Fibroblast of lung (primary cell): ENCODE data around the gene TBL1XR1. TPM values are rescaled to one million over a fixed set of nuclear protein-coding genes. Genes with fewer than 3 reads are reported as not detected.
"Not testable (repeated sequence)": the region's sequence is repeated elsewhere in the genome, so short reads cannot be mapped to it uniquely, and the experiment has no call there.

Source experiments
- DNase-seq, 2 donors: peaks; one replicate each; pipeline versions ENCODE4 v3.0.0 to v3.0.0-alpha.2; 2010; ENCODE audit warnings: low read depth in 2 of 2
- H2AFZ ChIP-seq: 2 replicates; pipeline ENCODE4 v1.5.1; 2012; ENCODE audit warnings: low read length, control low read depth, inconsistent platforms
- H3K27ac ChIP-seq: 2 replicates; pipeline ENCODE4 v1.5.1; 2011; ENCODE audit warnings: low read length, control low read depth; ENCODE audit not compliant: insufficient read depth
- H3K27me3 ChIP-seq: 2 replicates; pipeline ENCODE4 v1.5.1; 2011; ENCODE audit warnings: mild to moderate bottlenecking, low read length; ENCODE audit not compliant: control insufficient read depth, insufficient read depth
- H3K36me3 ChIP-seq: 2 replicates; pipeline ENCODE4 v1.5.1; 2011; ENCODE audit warnings: low read length; ENCODE audit not compliant: control insufficient read depth, insufficient read depth
- H3K4me1 ChIP-seq: 2 replicates; pipeline ENCODE4 v1.5.1; 2011; ENCODE audit warnings: low read length; ENCODE audit not compliant: control insufficient read depth, insufficient read depth; ENCODE audit errors: extremely low read depth
- H3K4me2 ChIP-seq: 2 replicates; pipeline ENCODE4 v1.5.1; 2011; ENCODE audit warnings: low read length, control low read depth; ENCODE audit not compliant: insufficient read depth; ENCODE audit errors: extremely low read depth
- H3K4me3 ChIP-seq, 4 experiments: fragments of 200-600 bp in 1 of 4; sonication (generic) in 1 of 4; replicated peaks in 1 of 4; 2 replicates each; pipeline ENCODE4 v1.5.1; 2011 to 2016; ENCODE audit warnings: low read length in 4 of 4, low read depth in 3 of 4, mild to moderate bottlenecking in 3 of 4, control low read depth in 2 of 4, inconsistent platforms in 1 of 4, mixed read lengths in 1 of 4; ENCODE audit not compliant: insufficient read depth in 1 of 4; ENCODE audit errors: control extremely low read depth in 1 of 4
- H3K79me2 ChIP-seq: 2 replicates; pipeline ENCODE4 v1.5.1; 2012; ENCODE audit warnings: mild to moderate bottlenecking, low read length, inconsistent platforms; ENCODE audit not compliant: control insufficient read depth, insufficient read depth
- H3K9ac ChIP-seq: 2 replicates; pipeline ENCODE4 v1.5.1; 2011; ENCODE audit warnings: mild to moderate bottlenecking, low read length, control low read depth; ENCODE audit not compliant: insufficient read depth
- H3K9me3 ChIP-seq: 2 replicates; pipeline ENCODE4 v1.5.1; 2012; ENCODE audit warnings: low read depth, low read length; ENCODE audit not compliant: control insufficient read depth, insufficient read depth
- H4K20me1 ChIP-seq: 2 replicates; pipeline ENCODE4 v1.5.1; 2011; ENCODE audit warnings: low read length; ENCODE audit not compliant: control insufficient read depth, insufficient read depth; ENCODE audit errors: extremely low read depth
- EZH2 ChIP-seq: IDR thresholded peaks from 2 replicates; pipeline ENCODE4 v1.5.1; 2012; ENCODE audit warnings: low read length, control low read depth, mild to moderate bottlenecking; ENCODE audit errors: missing control alignments
- polyA plus RNA-seq, 2 donors: library from polyadenylated mRNA; depleted of rRNA in 1 of 2; stranded (reverse) in 1 of 2; unstranded in 1 of 2; fragments of >200 nt; gene quantifications; 2 replicates each; pipeline ENCODE4 v1.2.1, GENCODE V29; 2011 to 2012; ENCODE audit warnings: missing spikeins in 1 of 2
- total RNA-seq: library from RNA; depleted of rRNA; stranded (reverse); fragments of >200 nt; gene quantifications from 2 replicates; pipeline ENCODE4 v1.2.1, GENCODE V29; 2014
- TF ChIP-seq, protein P1 (sequence below), 2 donors: IDR thresholded peaks in 1 of 2; conservative IDR thresholded peaks in 1 of 2; 1 replicate in 1 of 2; 2 replicates in 1 of 2; pipeline ENCODE4 v1.5.1; 2011 to 2012; ENCODE audit warnings: low read length in 2 of 2, control low read depth in 1 of 2, inconsistent platforms in 1 of 2, low read depth in 1 of 2, mild to moderate bottlenecking in 1 of 2

Gene TBL1XR1
- total and polyA plus RNA-seq, 2 donors (not counting 1 experiment from before 2014, with no cell fraction given) = 115 to 369 TPM

DNA sequence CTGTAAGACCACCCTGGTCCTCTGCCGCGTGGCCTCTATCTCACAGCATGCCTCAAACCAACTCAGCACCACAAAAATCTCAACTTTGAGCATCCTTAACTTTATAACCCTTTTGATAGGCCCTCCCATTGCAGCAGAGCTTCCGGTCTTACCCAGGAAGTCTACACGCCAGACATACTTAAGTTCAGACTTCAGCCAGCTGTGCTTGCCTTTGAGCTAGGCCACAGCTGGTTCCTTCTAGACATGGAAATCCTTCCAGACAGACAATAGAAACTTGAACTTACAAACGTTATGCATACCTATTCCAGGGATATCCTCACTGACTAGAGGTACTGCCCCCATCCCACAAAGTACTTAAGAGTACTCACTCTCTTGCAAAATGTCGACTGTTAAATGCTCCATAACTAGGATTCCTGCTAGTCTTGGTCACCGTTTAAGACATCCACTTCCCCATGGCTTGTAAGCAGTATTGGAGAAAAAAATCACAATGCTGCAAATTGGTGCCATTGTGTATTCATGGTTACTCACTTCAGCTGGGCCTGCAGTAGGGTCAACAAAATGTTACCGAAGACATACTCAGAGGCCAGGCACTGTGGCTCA lies 183.5 kb downstream of the TBL1XR1 start:
- no peak overlapping the region for H3K4me3 ChIP-seq
- no peak overlapping the region for H3K4me2 ChIP-seq
- TF ChIP-seq, protein P1, sequence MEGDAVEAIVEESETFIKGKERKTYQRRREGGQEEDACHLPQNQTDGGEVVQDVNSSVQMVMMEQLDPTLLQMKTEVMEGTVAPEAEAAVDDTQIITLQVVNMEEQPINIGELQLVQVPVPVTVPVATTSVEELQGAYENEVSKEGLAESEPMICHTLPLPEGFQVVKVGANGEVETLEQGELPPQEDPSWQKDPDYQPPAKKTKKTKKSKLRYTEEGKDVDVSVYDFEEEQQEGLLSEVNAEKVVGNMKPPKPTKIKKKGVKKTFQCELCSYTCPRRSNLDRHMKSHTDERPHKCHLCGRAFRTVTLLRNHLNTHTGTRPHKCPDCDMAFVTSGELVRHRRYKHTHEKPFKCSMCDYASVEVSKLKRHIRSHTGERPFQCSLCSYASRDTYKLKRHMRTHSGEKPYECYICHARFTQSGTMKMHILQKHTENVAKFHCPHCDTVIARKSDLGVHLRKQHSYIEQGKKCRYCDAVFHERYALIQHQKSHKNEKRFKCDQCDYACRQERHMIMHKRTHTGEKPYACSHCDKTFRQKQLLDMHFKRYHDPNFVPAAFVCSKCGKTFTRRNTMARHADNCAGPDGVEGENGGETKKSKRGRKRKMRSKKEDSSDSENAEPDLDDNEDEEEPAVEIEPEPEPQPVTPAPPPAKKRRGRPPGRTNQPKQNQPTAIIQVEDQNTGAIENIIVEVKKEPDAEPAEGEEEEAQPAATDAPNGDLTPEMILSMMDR (conservative IDR thresholded peaks at IDR 0.05 in 1 of 2, IDR thresholded peaks at IDR 0.05 in 1 of 2; ENCODE audit: low read depth in 1 of 2, low read length in 2 of 2) = no peak
- TF ChIP-seq EZH2 = no peak
- no peaks in the 10 kb centered on the region for H4K20me1 ChIP-seq
- no peak for DNase-seq
- no peak overlapping the region for H3K9ac ChIP-seq
- peaks cover 4% of the 10 kb centered on the region for H3K36me3 ChIP-seq
- H3K27ac ChIP-seq = no peak overlapping the region
- H3K79me2 ChIP-seq = no peaks in the 10 kb centered on the region
- H3K27me3 ChIP-seq = no peaks in the 10 kb centered on the region
- H3K9me3 ChIP-seq = no peaks in the 10 kb centered on the region
- no peaks in the 10 kb centered on the region for H3K4me1 ChIP-seq
- H2AFZ ChIP-seq = no peak overlapping the region

DNA sequence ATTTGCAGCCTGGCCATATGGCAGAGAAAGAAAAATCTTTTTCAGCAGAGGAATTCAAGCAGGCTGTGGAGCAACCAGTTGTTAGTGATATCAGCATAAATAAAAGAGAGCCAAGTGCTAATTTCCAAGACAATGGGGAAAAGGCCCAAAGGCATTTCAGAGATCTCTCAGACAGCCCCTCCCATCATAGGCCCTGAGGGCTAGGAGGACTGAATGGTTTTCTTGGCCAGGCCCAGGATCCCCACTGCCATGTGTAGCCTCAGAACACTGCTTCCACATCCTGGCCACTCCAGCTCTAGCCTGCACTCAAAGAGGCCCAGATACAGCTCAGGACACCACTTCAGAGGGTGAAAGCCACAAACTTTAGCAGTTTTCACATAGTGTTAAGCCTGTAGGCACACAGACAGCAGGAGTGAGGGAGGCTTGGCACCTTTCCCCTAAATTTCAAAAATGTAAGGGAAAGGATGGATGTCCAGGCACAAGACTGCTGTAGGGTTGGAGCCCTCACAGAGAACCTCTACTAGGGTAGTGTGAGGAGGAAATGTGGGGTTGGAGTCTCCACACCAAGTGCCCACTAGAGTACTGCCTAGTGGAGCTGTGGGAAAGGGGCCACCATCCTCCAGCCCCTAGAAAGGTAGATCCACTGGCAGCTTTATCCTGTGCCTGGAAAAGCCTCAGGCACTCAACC lies 191.4 kb downstream of the TBL1XR1 start:
- H3K79me2 ChIP-seq = no peaks in the 10 kb centered on the region
- H3K27me3 ChIP-seq = no peaks in the 10 kb centered on the region
- no peak for DNase-seq
- TF ChIP-seq EZH2 = no peak
- TF ChIP-seq, protein P1 (conservative IDR thresholded peaks at IDR 0.05 in 1 of 2, IDR thresholded peaks at IDR 0.05 in 1 of 2; ENCODE audit: low read depth in 1 of 2, low read length in 2 of 2) = no peak
- H2AFZ ChIP-seq = no peak overlapping the region
- H3K4me1 ChIP-seq = no peaks in the 10 kb centered on the region
- no peak overlapping the region for H3K9ac ChIP-seq
- H3K4me2 ChIP-seq = no peak overlapping the region
- no peak overlapping the region for H3K4me3 ChIP-seq
- H3K27ac ChIP-seq = no peak overlapping the region
- no peaks in the 10 kb centered on the region for H4K20me1 ChIP-seq
- no peaks in the 10 kb centered on the region for H3K9me3 ChIP-seq
- no peaks in the 10 kb centered on the region for H3K36me3 ChIP-seq

- not testable (repeated sequence) for H2AFZ ChIP-seq, H3K36me3 ChIP-seq, H3K4me3 ChIP-seq, H3K27ac ChIP-seq, H3K4me2 ChIP-seq, H3K9ac ChIP-seq, H3K79me2 ChIP-seq, H3K27me3 ChIP-seq, H4K20me1 ChIP-seq, H3K4me1 ChIP-seq, DNase-seq, H3K9me3 ChIP-seq
These were observed 197.1 kb downstream of the TBL1XR1 start for GRCh38 chr3:177000159-177000558.
